ENCODE measurements around the gene VWA1. TPM values are rescaled to one million over a fixed set of nuclear protein-coding genes. Genes with fewer than 3 reads are reported as not detected.

The VWA1 gene
- total RNA-seq, 1 donor from 2014 or later = 58.7 TPM

- Histone ChIP-seq H3K4me3 (peak overlapping the region; percentile 93), H3K27me3 (ENCODE audit: low read depth) (no peaks in the 10 kb centered on the region), H3K4me1 (peaks cover 28% of the 10 kb centered on the region), H3K9me3 (no peaks in the 10 kb centered on the region), H3K27ac (peak overlapping the region; percentile 90), H3K36me3 (peaks cover 79% of the 10 kb centered on the region)
- no peak for DNase-seq
- intact Hi-C loops (cut with DNase I) = no loop called here
- no peak for TF ChIP-seq CTCF (IDR thresholded peaks at IDR 0.05)
- no peak for ATAC-seq
Measured at GRCh38 chr1:1397839-1398523, 37.5 kb upstream of the VWA1 start.

- intact Hi-C loops (cut with DNase I) = no loop called here
- H3K9me3 ChIP-seq = no peaks in the 10 kb centered on the region
- peak overlapping the region; percentile 93 for H3K4me3 ChIP-seq
- peaks cover 79% of the 10 kb centered on the region for H3K36me3 ChIP-seq
- peak overlapping the region; percentile 90 for H3K27ac ChIP-seq
- TF ChIP-seq CTCF (IDR thresholded peaks at IDR 0.05) = no peak
- DNase-seq (peak; percentile 63), ATAC-seq (peak; percentile 2 to 11)
- peaks cover 28% of the 10 kb centered on the region for H3K4me1 ChIP-seq
- no peaks in the 10 kb centered on the region for H3K27me3 ChIP-seq (ENCODE audit: low read depth)
Measured at GRCh38 chr1:1398677-1399186, 36.8 kb upstream of the VWA1 start.

- peak within 1 kb of the TSS; percentile 90 for H3K27ac ChIP-seq
- H3K36me3 ChIP-seq = peaks cover 79% of the 10 kb centered on the region
- TF ChIP-seq CTCF (IDR thresholded peaks at IDR 0.05) = peak; percentile 65
- H3K9me3 ChIP-seq = no peaks in the 10 kb centered on the region
- ATAC-seq = peak; percentile 98 to 99
- peaks cover 28% of the 10 kb centered on the region for H3K4me1 ChIP-seq
- H3K4me3 ChIP-seq = peak within 1 kb of the TSS; percentile 93
- intact Hi-C loops (cut with DNase I) = no loop called here
- DNase-seq = peak; percentile 100
- no peaks in the 10 kb centered on the region for H3K27me3 ChIP-seq (ENCODE audit: low read depth)
Measured at GRCh38 chr1:1399187-1399871, 36.2 kb upstream of the VWA1 start, which contains the start of gene CCNL2. Gene CCNL2, minus strand, starts transcription at chr1:1399335. Its CDS starts 29 bp downstream, at chr1:1399306.

- Histone ChIP-seq H3K27ac (peak overlapping the region; percentile 90), H3K4me1 (peaks cover 30% of the 10 kb centered on the region), H3K27me3 (ENCODE audit: low read depth) (no peaks in the 10 kb centered on the region), H3K4me3 (peak overlapping the region; percentile 93), H3K9me3 (no peaks in the 10 kb centered on the region), H3K36me3 (peaks cover 79% of the 10 kb centered on the region)
- intact Hi-C loops (cut with DNase I) = no loop called here
- DNase-seq (no peak), ATAC-seq (peak in 1 of 2 donors; percentile 1)
- no peak for TF ChIP-seq CTCF (IDR thresholded peaks at IDR 0.05)
Measured at GRCh38 chr1:1399872-1400575, 35.5 kb upstream of the VWA1 start.

Measured in lower lobe of right lung (tissue), 2 donors.